Skeletal muscle tissue (tissue), 4 donors: ENCODE data around the gene INVS. TPM values are rescaled to one million over a fixed set of nuclear protein-coding genes. Genes with fewer than 3 reads are reported as not detected.
A peak's percentile ranks its signal among the peaks of the same experiment; 100 is the strongest.
"Not testable (repeated sequence)": the region's sequence is repeated elsewhere in the genome, so short reads cannot be mapped to it uniquely, and the experiment has no call there.

Source experiments
- H3K27ac ChIP-seq: one replicate; pipeline ENCODE4 v1.7.0; 2013; ENCODE audit warnings: mild to moderate bottlenecking, low read depth, low read length, inconsistent platforms
- H3K27me3 ChIP-seq, 3 donors: one replicate each; pipeline ENCODE4 v1.7.0; 2013; ENCODE audit warnings: low read length in 3 of 3; ENCODE audit not compliant: control insufficient read depth in 3 of 3, insufficient read depth in 3 of 3
- H3K36me3 ChIP-seq, 3 donors: one replicate each; pipeline ENCODE4 v1.7.0; 2013; ENCODE audit warnings: low read length in 3 of 3; ENCODE audit not compliant: control insufficient read depth in 3 of 3, insufficient read depth in 3 of 3
- H3K4me1 ChIP-seq, 3 donors: one replicate each; pipeline ENCODE4 v1.7.0; 2013; ENCODE audit warnings: low read length in 3 of 3, mild to moderate bottlenecking in 3 of 3; ENCODE audit not compliant: control insufficient read depth in 3 of 3, insufficient read depth in 3 of 3
- H3K4me3 ChIP-seq, 3 donors: one replicate each; pipeline ENCODE4 v1.7.0; 2013; ENCODE audit warnings: low read length in 3 of 3
- H3K9ac ChIP-seq, 3 donors: one replicate each; pipeline ENCODE4 v1.7.0; 2013; ENCODE audit warnings: low read length in 3 of 3, mild to moderate bottlenecking in 3 of 3, moderate library complexity in 2 of 3, low read depth in 1 of 3
- H3K9me3 ChIP-seq, 3 donors: one replicate each; pipeline ENCODE4 v1.7.0; 2013; ENCODE audit warnings: low read length in 3 of 3; ENCODE audit not compliant: control insufficient read depth in 3 of 3
- total RNA-seq: library from RNA; depleted of rRNA; stranded (reverse); fragments of >200 nt; gene quantifications from one replicate; pipeline ENCODE4 v1.2.3, GENCODE V29; 2014
- donor health status: Osteomylitis.

The INVS gene
- total RNA-seq, 1 donor from 2014 or later, result 24.0 TPM

- Histone ChIP-seq H3K27me3 (no peaks in the 10 kb centered on the region), H3K9ac (no peak overlapping the region), H3K4me3 (peak overlapping the region in 1 of 3 donors; percentile 28), H3K9me3 (no peaks in the 10 kb centered on the region), H3K4me1 (peaks cover 3 to 12% (median 7%) of the 10 kb centered on the region in 3 donors), H3K27ac (no peak overlapping the region), H3K36me3 (no peaks in the 10 kb centered on the region)
Measured at GRCh38 chr9:100083448-100084127, 15.5 kb upstream of the INVS start.

- H3K27me3 ChIP-seq, result no peaks in the 10 kb centered on the region
- H3K4me1 ChIP-seq, result peaks cover 3 to 12% (median 7%) of the 10 kb centered on the region in 3 donors
- H3K9me3 ChIP-seq, result no peaks in the 10 kb centered on the region
- no peak overlapping the region for H3K27ac ChIP-seq
- H3K36me3 ChIP-seq, result no peaks in the 10 kb centered on the region
- no peak overlapping the region for H3K9ac ChIP-seq
- no peak overlapping the region for H3K4me3 ChIP-seq
Measured at GRCh38 chr9:100084128-100084453, 15.0 kb upstream of the INVS start.

GRCh38 chr9:100084734-100085133, 14.3 kb upstream of the INVS start:
- Histone ChIP-seq H3K4me3 (no peak overlapping the region), H3K27me3 (no peaks in the 10 kb centered on the region), H3K9me3 (no peaks in the 10 kb centered on the region), H3K9ac (no peak overlapping the region), H3K4me1 (peaks cover 3 to 12% (median 7%) of the 10 kb centered on the region in 3 donors), H3K36me3 (no peaks in the 10 kb centered on the region), H3K27ac (no peak overlapping the region)

DNA sequence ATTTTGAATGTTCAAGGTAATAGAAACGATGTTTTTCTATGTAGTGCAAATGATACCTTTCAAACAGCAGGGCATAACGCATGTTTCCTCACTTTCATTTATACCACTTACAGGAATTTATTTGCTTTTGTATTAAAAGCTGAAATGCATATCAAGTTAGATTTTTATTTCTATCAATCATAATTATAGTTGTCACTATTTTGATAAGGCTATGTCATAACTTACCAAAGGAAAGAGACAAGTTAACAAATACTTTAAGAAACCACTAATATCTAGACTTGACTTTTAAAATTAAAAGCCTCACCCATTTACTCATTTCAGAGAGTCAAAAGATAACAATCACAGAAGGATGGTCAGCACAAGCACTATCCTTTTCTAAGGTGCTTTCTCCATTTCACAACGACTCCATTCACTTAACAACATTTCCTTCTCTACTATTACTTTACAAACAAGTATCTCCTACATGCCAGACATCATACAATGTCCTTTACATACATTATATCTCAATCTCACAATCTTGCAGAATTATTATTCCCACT, 12.9 kb upstream of the INVS start:
- Histone ChIP-seq H3K9me3 (no peaks in the 10 kb centered on the region), H3K9ac (no peak overlapping the region), H3K27me3 (no peaks in the 10 kb centered on the region), H3K27ac (no peak overlapping the region), H3K36me3 (no peaks in the 10 kb centered on the region), H3K4me3 (no peak overlapping the region), H3K4me1 (peaks cover 3 to 12% (median 7%) of the 10 kb centered on the region in 3 donors)

DNA sequence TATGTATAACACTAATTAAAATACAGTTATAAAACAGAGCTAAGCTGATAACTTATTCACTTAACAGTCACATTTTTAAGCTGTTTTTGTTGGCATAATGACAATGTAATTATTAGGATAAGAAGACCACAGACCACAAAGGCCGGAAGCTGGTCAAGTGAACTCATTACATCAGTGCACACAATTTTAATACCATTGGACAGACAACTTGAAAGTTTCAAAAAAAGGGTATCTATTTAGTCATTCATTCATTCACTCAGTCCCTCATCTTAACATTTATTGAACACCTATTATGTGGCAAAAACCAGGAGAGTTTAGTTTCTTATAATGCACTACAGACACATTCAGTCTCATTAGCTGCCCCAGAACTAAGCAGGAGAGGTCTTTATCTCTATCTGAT, 11.8 kb upstream of the INVS start:
- H3K36me3 ChIP-seq, result no peaks in the 10 kb centered on the region
- no peaks in the 10 kb centered on the region for H3K27me3 ChIP-seq
- H3K9me3 ChIP-seq, result no peaks in the 10 kb centered on the region
- H3K4me1 ChIP-seq, result peaks cover 3 to 12% (median 7%) of the 10 kb centered on the region in 3 donors
- no peak overlapping the region for H3K9ac ChIP-seq
- no peak overlapping the region for H3K4me3 ChIP-seq
- no peak overlapping the region for H3K27ac ChIP-seq

DNA sequence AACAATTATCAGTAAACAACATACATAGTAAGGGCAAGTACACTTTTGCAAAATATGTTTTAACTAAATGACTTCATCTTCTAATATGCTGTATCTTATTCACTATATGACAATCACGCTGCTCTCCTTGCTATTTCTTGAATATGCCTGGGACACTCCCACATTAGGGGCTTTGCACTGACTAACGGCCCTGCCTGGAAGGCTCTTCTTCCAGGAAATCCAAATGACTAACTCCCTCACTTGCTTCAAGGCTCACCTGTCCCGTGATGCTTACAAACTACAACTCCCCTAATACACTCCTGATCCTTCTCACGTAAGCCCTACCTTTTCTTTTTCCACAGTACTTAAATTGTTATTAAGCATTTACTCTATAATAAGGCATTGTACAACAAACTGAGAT, 10.8 kb upstream of the INVS start:
- Histone ChIP-seq H3K27me3 (no peaks in the 10 kb centered on the region), H3K4me1 (peaks cover 0 to 9% (median 4%) of the 10 kb centered on the region in 3 donors), H3K27ac (no peak overlapping the region), H3K4me3 (no peak overlapping the region), H3K36me3 (no peaks in the 10 kb centered on the region), H3K9ac (no peak overlapping the region), H3K9me3 (no peaks in the 10 kb centered on the region)

GRCh38 chr9:100090880-100091279, 8.2 kb upstream of the INVS start:
- Histone ChIP-seq H3K27ac (no peak overlapping the region), H3K9me3 (no peaks in the 10 kb centered on the region), H3K4me3 (no peak overlapping the region), H3K27me3 (no peaks in the 10 kb centered on the region), H3K9ac (no peak overlapping the region), H3K4me1 (no peaks in the 10 kb centered on the region), H3K36me3 (no peaks in the 10 kb centered on the region)

GRCh38 chr9:100091650-100092049, 7.4 kb upstream of the INVS start:
- H3K4me3 ChIP-seq, result no peak overlapping the region
- H3K4me1 ChIP-seq, result no peaks in the 10 kb centered on the region
- H3K27ac ChIP-seq, result no peak overlapping the region
- no peaks in the 10 kb centered on the region for H3K27me3 ChIP-seq
- no peak overlapping the region for H3K9ac ChIP-seq
- no peaks in the 10 kb centered on the region for H3K36me3 ChIP-seq
- no peaks in the 10 kb centered on the region for H3K9me3 ChIP-seq

DNA sequence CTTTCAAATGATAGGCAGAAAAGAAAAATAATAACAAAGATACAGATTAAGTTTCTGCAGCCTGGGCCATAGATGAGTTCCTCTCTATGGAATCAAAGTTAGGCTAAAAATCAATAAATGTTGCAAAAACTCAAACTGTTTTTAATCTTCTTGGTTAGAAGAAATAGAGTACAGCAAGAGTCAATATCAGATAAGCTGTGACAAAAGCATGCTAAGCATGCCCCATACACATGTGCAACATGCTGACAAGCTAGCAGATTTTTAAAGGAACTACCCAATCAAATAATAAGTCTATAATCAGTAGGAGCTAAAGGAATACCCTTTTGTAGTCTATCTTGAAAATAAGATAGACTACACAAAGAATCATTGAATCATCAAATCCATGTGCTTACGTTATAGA, 7.0 kb upstream of the INVS start:
- Histone ChIP-seq H3K27me3 (no peaks in the 10 kb centered on the region), H3K4me1 (peaks cover 0 to 3% (median 0%) of the 10 kb centered on the region in 3 donors), H3K27ac (no peak overlapping the region), H3K9me3 (no peaks in the 10 kb centered on the region), H3K36me3 (no peaks in the 10 kb centered on the region), H3K9ac (no peak overlapping the region), H3K4me3 (no peak overlapping the region)

GRCh38 chr9:100094411-100094810, 4.6 kb upstream of the INVS start:
- not testable (repeated sequence) for H3K27me3 ChIP-seq, H3K4me3 ChIP-seq, H3K9ac ChIP-seq, H3K9me3 ChIP-seq, H3K27ac ChIP-seq, H3K36me3 ChIP-seq
- peaks cover 5 to 15% (median 14%) of the 10 kb centered on the region in 3 donors for H3K4me1 ChIP-seq
